Measurements from ENCODE around the gene ENTPD1.
"Not testable (repeated sequence)": the region's sequence is repeated elsewhere in the genome, so short reads cannot be mapped to it uniquely, and the experiment has no call there.

The ENTPD1 gene

GRCh38 chr10:95756041-95756761, at the start of gene ENTPD1:
TSS of gene ENTPD1 (plus strand) at chr10:95756163. CDS start at chr10:95756240, 77 bp downstream.
- DNase-seq = no peak

- DNase-seq = no peak
Observed at GRCh38 chr10:95706573-95706972, 49.4 kb upstream of the ENTPD1 start.

GRCh38 chr10:95706990-95707389, 49.0 kb upstream of the ENTPD1 start:
- no peak for DNase-seq

- DNase-seq = no peak
Observed at GRCh38 chr10:95711492-95711891, 44.5 kb upstream of the ENTPD1 start.

GRCh38 chr10:95716466-95716865, 39.5 kb upstream of the ENTPD1 start:
- DNase-seq = no peak

- DNase-seq = no peak
Observed at GRCh38 chr10:95716866-95717265, 39.1 kb upstream of the ENTPD1 start.

- DNase-seq = not testable (repeated sequence)
Observed at GRCh38 chr10:95720745-95721144, 35.2 kb upstream of the ENTPD1 start.

- DNase-seq = not testable (repeated sequence)
Observed at GRCh38 chr10:95722496-95722895, 33.5 kb upstream of the ENTPD1 start.

- DNase-seq = no peak
Observed at GRCh38 chr10:95728526-95728925, 27.4 kb upstream of the ENTPD1 start.

GRCh38 chr10:95729323-95730055, 26.5 kb upstream of the ENTPD1 start:
- DNase-seq = no peak

- no peak for DNase-seq
Observed at GRCh38 chr10:95730233-95730632, 25.7 kb upstream of the ENTPD1 start.

- DNase-seq = not testable (repeated sequence)
Observed at GRCh38 chr10:95732907-95733306, 23.1 kb upstream of the ENTPD1 start.

- DNase-seq = no peak
Observed at GRCh38 chr10:95739056-95739455, 16.9 kb upstream of the ENTPD1 start.

GRCh38 chr10:95741807-95742467, 14.0 kb upstream of the ENTPD1 start:
- peak; percentile 42 for DNase-seq

GRCh38 chr10:95742485-95742884, 13.5 kb upstream of the ENTPD1 start:
- no peak for DNase-seq

GRCh38 chr10:95742962-95743535, 12.9 kb upstream of the ENTPD1 start:
- no peak for DNase-seq

GRCh38 chr10:95745501-95745900, 10.5 kb upstream of the ENTPD1 start:
- DNase-seq = no peak

- no peak for DNase-seq
Observed at GRCh38 chr10:95748349-95748748, 7.6 kb upstream of the ENTPD1 start.

- DNase-seq = no peak
Observed at GRCh38 chr10:95755511-95756004, 405 bp upstream of the ENTPD1 start.

- DNase-seq = no peak
Observed at GRCh38 chr10:95756809-95757684, 1.1 kb downstream of the ENTPD1 start.

- no peak for DNase-seq
Observed at GRCh38 chr10:95758351-95759025, 2.5 kb downstream of the ENTPD1 start.

Measured in left hindlimb (tissue), 1 donor.